Activated effector memory CD4-positive, alpha-beta T cell treated with anti-CD3 and anti-CD28 coated beads, Interleukin-2, amount 50 U/mL, for 16 hours (primary cell): Measurements from ENCODE around the gene ZNF70.

Source experiments
- DNase-seq: peaks from one replicate; pipeline ENCODE4 v3.0.0-alpha.2; 2020

Gene ZNF70

DNA sequence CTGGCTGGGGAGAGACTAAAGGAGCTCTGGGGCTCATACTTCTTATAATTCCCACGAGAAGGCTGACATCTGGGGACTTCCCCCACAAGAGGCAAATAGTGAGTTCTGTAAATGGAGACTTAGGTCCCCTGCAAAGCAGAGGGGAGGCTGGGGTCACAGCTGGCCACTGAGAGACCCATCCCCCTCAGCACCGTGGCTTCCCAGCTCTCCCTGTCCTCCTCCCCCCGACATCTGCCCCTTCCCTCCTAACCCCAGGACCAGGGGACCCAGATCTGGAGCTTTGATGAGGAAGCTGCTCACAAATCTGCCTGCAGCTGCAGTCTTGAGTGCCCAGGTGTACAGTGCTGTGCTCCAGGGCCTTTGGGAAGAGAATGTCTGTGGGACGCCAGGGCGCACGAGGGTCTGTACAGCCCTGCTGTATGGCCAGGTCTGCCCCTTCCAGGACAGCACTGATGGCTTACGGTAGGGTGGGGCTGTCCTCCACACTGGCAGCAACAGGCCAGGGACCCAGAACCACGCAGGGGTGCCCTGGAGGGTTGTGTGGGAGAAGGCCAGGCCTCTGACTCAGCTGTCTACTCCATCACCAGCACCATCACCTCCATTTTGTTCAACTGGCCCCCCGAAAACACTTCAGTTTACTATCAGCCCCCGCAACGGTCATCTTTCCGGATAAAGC lies 59.0 kb downstream of the ZNF70 start:
- peak; percentile 30 for DNase-seq

DNA sequence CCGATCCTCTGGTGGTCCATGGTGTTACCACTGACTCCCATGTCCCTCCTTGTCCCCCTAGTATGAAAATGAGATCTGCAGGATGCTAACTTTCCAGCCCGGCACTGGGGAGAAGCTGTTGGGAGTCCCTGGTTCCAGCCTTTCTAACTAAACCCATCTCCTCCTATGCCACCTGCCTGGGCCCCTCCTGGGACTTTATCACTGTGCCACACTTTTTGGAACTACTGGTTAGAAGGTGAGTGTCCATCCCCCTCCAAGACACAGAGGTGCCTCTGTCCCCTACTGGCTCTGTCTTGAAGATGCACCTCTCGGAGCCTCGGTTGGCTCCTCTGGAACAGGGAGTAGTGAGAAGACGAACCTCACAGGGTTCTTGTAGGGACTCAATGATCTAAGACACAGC lies 60.2 kb downstream of the ZNF70 start, which contains the start of gene RGL4:
Gene RGL4 (plus strand): TSS at position 301 of the 400 bp plus-strand sequence. CDS start 1,018 bp downstream, outside the sequence.
- no peak for DNase-seq

DNA sequence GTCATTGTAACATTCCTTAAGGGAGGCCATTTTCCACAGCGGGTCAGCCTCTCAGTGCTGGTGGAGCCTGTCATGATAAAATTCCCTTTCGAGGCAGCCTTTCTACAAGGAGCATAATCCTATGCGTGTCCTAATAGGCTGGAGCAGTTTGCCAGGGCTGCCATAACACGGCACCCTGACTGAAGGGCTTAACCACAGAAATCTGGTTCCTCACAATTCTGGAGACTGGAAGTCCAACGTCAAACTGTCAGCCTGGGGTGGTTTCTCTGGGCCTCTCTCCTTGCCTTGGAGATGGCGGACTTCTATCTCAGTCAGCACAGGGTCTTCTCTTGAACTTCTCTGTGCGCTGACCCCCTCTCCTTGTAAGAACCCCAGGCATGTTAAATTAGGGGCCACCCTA lies 61.5 kb downstream of the ZNF70 start:
- DNase-seq: peak; percentile 31
